Neural cell (in vitro differentiated cells): ENCODE data around the gene TUBE1. TPM values are rescaled to one million over a fixed set of nuclear protein-coding genes. Genes with fewer than 3 reads are reported as not detected.
A peak's percentile ranks its signal among the peaks of the same experiment; 100 is the strongest.

Source experiments
- H2AFZ ChIP-seq: fragments of 200-600, 300-800 bp; sonication (generic), shearing (Covaris generic); 2 replicates; pipeline ENCODE4 v1.6.0; 2014; ENCODE audit warnings: low read depth, mild to moderate bottlenecking, antibody characterized with exemption, low read length, moderate library complexity
- H3F3A ChIP-seq: fragments of 200-600 bp; shearing (Covaris generic); 2 replicates; pipeline ENCODE4 v1.6.1; 2016; ENCODE audit warnings: mild to moderate bottlenecking, moderate library complexity, mixed read lengths, antibody characterized with exemption, low read length; ENCODE audit not compliant: insufficient read depth, poor library complexity, severe bottlenecking
- H3K27ac ChIP-seq: fragments of 200-600, 300-800 bp; sonication (generic), shearing (Covaris generic); 2 replicates; pipeline ENCODE4 v1.5.1; 2014; ENCODE audit warnings: mild to moderate bottlenecking, low read length, moderate library complexity
- H3K27me3 ChIP-seq: fragments of 300-800, 200-600 bp; sonication (generic), shearing (Covaris generic); 2 replicates; pipeline ENCODE4 v1.6.0; 2014; ENCODE audit warnings: mild to moderate bottlenecking, low read depth, low read length, moderate library complexity; ENCODE audit not compliant: insufficient read depth
- H3K36me3 ChIP-seq: fragments of 300-800, 200-600 bp; sonication (generic), shearing (Covaris generic); 2 replicates; pipeline ENCODE4 v1.5.1; 2014; ENCODE audit warnings: mild to moderate bottlenecking, antibody characterized with exemption, low read length, moderate library complexity; ENCODE audit not compliant: insufficient read depth
- H3K4me2 ChIP-seq: fragments of 300-800, 200-600 bp; sonication (generic), shearing (Covaris generic); 2 replicates; pipeline ENCODE4 v1.6.0; 2014; ENCODE audit warnings: mild to moderate bottlenecking, low read length
- H3K4me3 ChIP-seq: fragments of 300-800, 200-600 bp; sonication (generic), shearing (Covaris generic); 2 replicates; pipeline ENCODE4 v1.5.1; 2014; ENCODE audit warnings: mild to moderate bottlenecking, low read length, moderate library complexity
- H3K79me2 ChIP-seq: fragments of 200-600 bp; shearing (Covaris generic); replicated peaks from 2 replicates; pipeline ENCODE4 v1.6.0; 2014; ENCODE audit warnings: mild to moderate bottlenecking, low read length, moderate library complexity; ENCODE audit not compliant: insufficient read depth
- H3K9ac ChIP-seq: fragments of 300-800, 200-600 bp; sonication (generic), shearing (Covaris generic); 2 replicates; pipeline ENCODE4 v1.6.1; 2016; ENCODE audit warnings: mild to moderate bottlenecking, low read length, mixed read lengths
- H3K9me2 ChIP-seq: fragments of 200-600 bp; shearing (Covaris generic); 2 replicates; pipeline ENCODE4 v1.6.1; 2016; ENCODE audit warnings: mild to moderate bottlenecking, low read length, mixed read lengths; ENCODE audit not compliant: insufficient read depth
- H3K9me3 ChIP-seq: fragments of 200-600, 300-800 bp; sonication (generic), shearing (Covaris generic); 2 replicates; pipeline ENCODE4 v1.6.1; 2016; ENCODE audit warnings: mild to moderate bottlenecking, mixed run types, low read length, moderate library complexity, mixed read lengths
- H4K20me1 ChIP-seq: fragments of 200-600 bp; shearing (Covaris generic); 2 replicates; pipeline ENCODE4 v1.6.1; 2016; ENCODE audit warnings: mild to moderate bottlenecking, mixed run types; ENCODE audit not compliant: insufficient read depth
- CTCF ChIP-seq: fragments of 450-650 bp; IDR thresholded peaks from 2 replicates; pipeline ENCODE4 v1.5.1; 2014; ENCODE audit warnings: antibody characterized with exemption, mild to moderate bottlenecking, moderate library complexity; ENCODE audit not compliant: poor library complexity, severe bottlenecking
- EP300 ChIP-seq: fragments of 450-650 bp; conservative IDR thresholded peaks from 2 replicates; pipeline ENCODE4 v1.6.1; 2014; ENCODE audit warnings: antibody characterized with exemption, mild to moderate bottlenecking, moderate library complexity; ENCODE audit not compliant: poor library complexity, severe bottlenecking
- EZH2 ChIP-seq: fragments of 200-600, 300-800 bp; shearing (Covaris generic), sonication (generic); IDR thresholded peaks from 2 replicates; pipeline ENCODE4 v1.6.1; 2014; ENCODE audit warnings: antibody characterized with exemption, low read length, borderline replicate concordance, mild to moderate bottlenecking; ENCODE audit not compliant: insufficient read depth, poor library complexity, severe bottlenecking
- MXI1 ChIP-seq: fragments of 450-650 bp; conservative IDR thresholded peaks from 2 replicates; pipeline ENCODE4 v1.6.1; 2014; ENCODE audit warnings: antibody characterized with exemption, mild to moderate bottlenecking; ENCODE audit not compliant: poor library complexity, severe bottlenecking
- POLR2AphosphoS5 ChIP-seq: IDR thresholded peaks from 2 replicates; pipeline ENCODE4 v1.6.1; 2012
- RAD21 ChIP-seq: fragments of 450-650 bp; conservative IDR thresholded peaks from 2 replicates; pipeline ENCODE4 v1.6.1; 2014; ENCODE audit warnings: antibody characterized with exemption, mild to moderate bottlenecking, moderate library complexity
- REST ChIP-seq: IDR thresholded peaks from 2 replicates; pipeline ENCODE4 v1.6.1; 2012; ENCODE audit warnings: borderline replicate concordance
- SMC3 ChIP-seq: fragments of 450-650 bp; conservative IDR thresholded peaks from 2 replicates; pipeline ENCODE4 v1.6.1; 2014; ENCODE audit warnings: antibody characterized with exemption, mild to moderate bottlenecking, moderate library complexity; ENCODE audit not compliant: poor library complexity
- TAF1 ChIP-seq: IDR thresholded peaks from 2 replicates; pipeline ENCODE4 v1.6.1; 2012; ENCODE audit warnings: low read depth
- polyA plus RNA-seq: library from polyadenylated mRNA; depleted of rRNA; stranded (reverse); fragments of >200 nt; gene quantifications from 2 replicates; pipeline ENCODE4 v1.2.3, GENCODE V29; 2014

Gene TUBE1
- polyA plus RNA-seq, 1 donor from 2014 or later: 180 TPM

DNA sequence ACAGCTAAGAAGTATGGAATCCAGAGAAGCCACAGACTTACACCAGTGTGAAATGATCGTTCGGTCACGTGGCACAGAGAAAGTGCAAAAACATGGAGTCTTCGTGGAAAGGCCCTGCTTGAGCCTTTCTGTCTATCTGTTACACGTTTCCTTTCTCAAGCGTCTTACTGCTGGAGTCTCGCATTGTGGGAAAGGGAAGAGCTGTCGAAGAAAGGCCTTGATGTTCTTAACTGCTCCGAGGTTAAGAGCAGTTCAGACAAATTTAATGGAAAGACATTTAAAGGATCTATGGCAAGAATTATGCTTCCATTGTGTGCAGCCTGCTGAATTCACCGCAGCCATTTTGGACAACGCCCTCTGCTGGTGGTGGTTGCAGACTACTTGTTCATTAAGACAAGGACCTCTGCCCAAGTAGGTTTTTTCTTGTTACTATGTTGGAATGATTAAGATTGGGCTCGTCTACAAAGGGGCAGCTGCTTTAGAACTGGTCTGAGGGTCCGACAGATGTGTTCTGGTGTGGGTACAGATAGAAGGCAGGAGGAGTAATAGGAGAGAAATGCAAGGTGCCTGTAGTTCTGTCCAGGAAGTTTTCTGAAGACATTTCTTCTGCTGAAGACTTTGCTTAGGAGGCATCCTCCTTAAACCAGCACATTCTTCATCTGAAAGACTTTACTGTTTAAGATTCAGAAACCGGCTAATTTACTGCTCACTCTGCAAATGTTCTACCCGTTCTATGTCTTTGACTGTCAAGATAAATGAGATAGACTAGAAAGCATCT is 58.0 kb downstream of the TUBE1 start:
- Histone ChIP-seq H3K9me3 (peaks cover 5% of the 10 kb centered on the region), H3K4me2 (no peak overlapping the region), H3K79me2 (no peaks in the 10 kb centered on the region), H3K9me2 (no peaks in the 10 kb centered on the region), H2AFZ (no peak overlapping the region), H3F3A (no peaks in the 10 kb centered on the region), H3K36me3 (no peaks in the 10 kb centered on the region), H3K4me3 (no peak overlapping the region), H4K20me1 (no peaks in the 10 kb centered on the region), H3K9ac (no peak overlapping the region), H3K27ac (no peak overlapping the region), H3K27me3 (no peaks in the 10 kb centered on the region)
- TF ChIP-seq RAD21 (peak; percentile 58), EZH2 (no peak), MXI1 (no peak), EP300 (no peak), POLR2AphosphoS5 (no peak), SMC3 (peak; percentile 76), TAF1 (no peak), CTCF (peak; percentile 73), REST (no peak)

- no peaks in the 10 kb centered on the region for H3K27me3 ChIP-seq
- H3K79me2 ChIP-seq: no peaks in the 10 kb centered on the region
- no peak overlapping the region for H2AFZ ChIP-seq
- H3K36me3 ChIP-seq: no peaks in the 10 kb centered on the region
- H3F3A ChIP-seq: no peaks in the 10 kb centered on the region
- H3K4me3 ChIP-seq: no peak overlapping the region
- TF ChIP-seq TAF1 (no peak), EP300 (no peak)
- H4K20me1 ChIP-seq: no peaks in the 10 kb centered on the region
- H3K27ac ChIP-seq: no peak overlapping the region
- no peak overlapping the region for H3K4me2 ChIP-seq
- peaks cover 6% of the 10 kb centered on the region for H3K9me3 ChIP-seq
- H3K9me2 ChIP-seq: no peaks in the 10 kb centered on the region
- H3K9ac ChIP-seq: no peak overlapping the region
These were observed 59.2 kb downstream of the TUBE1 start for GRCh38 chr6:112027942-112028674.
